ENCODE results near the gene CCDC60.

DNA sequence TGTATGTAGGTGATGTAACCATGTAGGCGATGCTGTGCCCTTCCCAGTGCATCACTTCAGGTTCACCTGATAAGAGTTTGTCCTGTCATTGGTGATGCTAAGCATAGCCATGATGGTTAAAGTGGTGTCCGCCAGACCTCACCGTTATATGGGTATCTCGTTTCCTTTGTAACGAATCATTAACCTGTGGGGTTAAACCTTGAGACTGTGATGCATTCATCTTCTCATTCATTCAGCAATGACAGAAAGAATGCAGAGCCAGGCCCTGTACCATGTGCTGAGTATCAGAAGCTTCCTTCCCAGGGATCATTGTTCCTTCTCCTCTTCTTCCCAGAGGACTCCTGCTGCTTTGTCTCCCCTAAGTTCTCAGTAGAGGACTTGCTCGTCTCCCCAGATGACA is 84.9 kb downstream of the CCDC60 start:
- no peak for TF ChIP-seq POLR2A (IDR thresholded peaks at IDR 0.05)
- no peak for TF ChIP-seq POLR2AphosphoS5 (IDR thresholded peaks at IDR 0.05)
